Measurements from ENCODE around the gene MYO3B. TPM values are rescaled to one million over a fixed set of nuclear protein-coding genes. Genes with fewer than 3 reads are reported as not detected.

MYO3B gene
- total and polyA plus RNA-seq, 2 of the 8 experiments (the other 6 are each of a cell fraction or from before 2014, with no cell fraction given): 0.17 to 0.19 TPM

DNA sequence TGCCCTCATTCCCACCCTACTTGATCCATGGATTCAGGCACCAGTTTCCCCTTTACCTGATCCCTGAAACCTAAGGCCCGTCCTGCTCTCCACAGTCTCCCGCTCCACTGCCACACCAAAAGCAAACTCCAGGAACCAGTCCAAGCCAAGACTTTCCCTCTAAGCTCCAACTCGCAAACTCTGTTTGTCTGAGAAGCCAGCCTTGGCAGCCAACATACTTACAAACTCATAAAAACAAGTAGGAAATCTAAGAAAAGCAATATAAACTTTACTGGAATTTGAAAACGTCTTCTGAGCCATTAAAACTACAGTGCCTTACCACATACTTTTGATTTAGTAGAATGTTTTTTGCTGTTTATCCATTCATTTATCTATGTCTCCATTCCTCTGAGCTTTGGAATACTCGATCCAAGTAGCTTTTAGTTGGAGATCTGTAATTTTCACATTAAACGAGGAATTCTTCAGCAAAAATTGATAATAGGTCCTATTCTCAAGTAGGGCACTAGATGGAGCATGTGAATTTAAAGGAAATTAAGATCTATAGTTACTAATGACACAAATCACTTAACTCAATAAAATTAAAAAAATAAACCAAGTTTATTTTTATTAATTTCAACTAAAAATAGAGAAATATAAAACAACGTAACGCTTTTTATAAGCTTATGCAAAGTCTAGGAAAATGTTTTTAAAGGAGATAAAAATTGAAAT is 199.7 kb downstream of the MYO3B start:
- no peak overlapping the region for H3K23ac ChIP-seq (ENCODE audit: insufficient read length)
- H3K79me2 ChIP-seq (ENCODE audit: control insufficient read depth in 1 of 2, insufficient read depth in 2 of 2, low read length in 2 of 2): no peaks in the 10 kb centered on the region
- no peak overlapping the region for H3K4ac ChIP-seq (replicated peaks; ENCODE audit: insufficient read length, low read depth, low read length)
- H3K27me3 ChIP-seq (replicated peaks in 1 of 4; ENCODE audit: control insufficient read depth in 3 of 4, extremely low read depth in 1 of 4, insufficient read depth in 3 of 4, low read length in 3 of 4): no peaks in the 10 kb centered on the region; a peak in 2 of 7 replicates
- H3K79me1 ChIP-seq (ENCODE audit: low read depth, low read length): no peaks in the 10 kb centered on the region
- H2BK5ac ChIP-seq (ENCODE audit: low read depth, low read length): no peak overlapping the region
- no peak overlapping the region for H2BK15ac ChIP-seq (ENCODE audit: low read length)
- no peak overlapping the region for H3K56ac ChIP-seq (replicated peaks; ENCODE audit: insufficient read length, low read depth, low read length)
- H3K9me3 ChIP-seq (ENCODE audit: insufficient read depth in 2 of 2, low read depth in 1 of 2, low read length in 1 of 2): no peaks in the 10 kb centered on the region
- FAIRE-seq (no peak), DNase-seq (ENCODE audit: low read depth in 1 of 2, low spot score in 2 of 2) (no peak)
- H3K23me2 ChIP-seq (ENCODE audit: low read depth, low read length): no peaks in the 10 kb centered on the region
- no peaks in the 10 kb centered on the region for H4K20me1 ChIP-seq (replicated peaks in 1 of 2; ENCODE audit: control insufficient read depth in 1 of 2, insufficient read depth in 2 of 2, low read length in 2 of 2)
- 89% methylated on average over 8 of the region's 8 CpGs; no CpG with 5 or more reads in 1 of the 2 experiments for WGBS, 2 experiments (ENCODE audit: extremely low coverage in 1 of 2, insufficient coverage in 1 of 2, insufficient read length in 1 of 2, insufficient replicate concordance in 2 of 2, low coverage in 1 of 2, low lambda C conversion rate in 2 of 2, missing lambda C conversion rate in 1 of 2)
- POLR2A ChIA-PET (ENCODE audit: partially characterized antibody): interaction anchor here (0.6 kb wide), 1 partner anchor 25 kb away, joined by 3 read pairs; no protein-coding TSS in a partner anchor
- H3K27ac ChIP-seq (ENCODE audit: low read depth, low read length): no peak overlapping the region
- H2BK20ac ChIP-seq (ENCODE audit: low read length): no peak overlapping the region
- H3K9ac ChIP-seq (replicated peaks in 1 of 4; ENCODE audit: extremely low read depth in 1 of 4, low read depth in 3 of 4, low read length in 3 of 4): no peak overlapping the region
- CTCF ChIA-PET (ENCODE audit: partially characterized antibody): interaction anchor here (0.8 to 3.5 kb wide), 16 partner anchors 11 to 438 kb away, joined by 3 to 21 read pairs (median 4); partner anchors contain the start of gene GAD1
- no peak overlapping the region for H2BK120ac ChIP-seq (replicated peaks; ENCODE audit: low read depth, low read length)
- no peak overlapping the region for H2AK5ac ChIP-seq (ENCODE audit: low read depth, low read length)
- no peak overlapping the region for H3K4me3 ChIP-seq (ENCODE audit: extremely low read depth in 1 of 4, insufficient read depth in 2 of 4, low read depth in 3 of 4, low read length in 4 of 4)
- H4K5ac ChIP-seq (ENCODE audit: insufficient read length, low read depth, low read length): no peak overlapping the region
- no peak overlapping the region for H3K14ac ChIP-seq (ENCODE audit: insufficient read length)
- no peaks in the 10 kb centered on the region for H3K36me3 ChIP-seq (ENCODE audit: control insufficient read depth in 2 of 4, insufficient read depth in 4 of 4, low read length in 3 of 4)
- no peak overlapping the region for H4K8ac ChIP-seq (ENCODE audit: extremely low read depth, insufficient read depth, low read length)
- H3K4me2 ChIP-seq (ENCODE audit: insufficient read depth in 1 of 2, low read depth in 2 of 2, low read length in 2 of 2): no peak overlapping the region
- H2BK12ac ChIP-seq (ENCODE audit: low read depth, low read length): no peak overlapping the region
- 0 out of 7 replicates have a peak, but pooled peaks cover 0 to 2% (median 0%) of the 10 kb centered on the region in 4 experiments for H3K4me1 ChIP-seq (replicated peaks in 1 of 4; ENCODE audit: control insufficient read depth in 3 of 4, insufficient read depth in 4 of 4, low read length in 3 of 4)
- H3K18ac ChIP-seq (ENCODE audit: extremely low read depth, low read length): no peak overlapping the region
- H4K91ac ChIP-seq (replicated peaks; ENCODE audit: insufficient read length, low read length): peak overlapping the region; percentile 76
- H2AFZ ChIP-seq (ENCODE audit: low read length): no peak overlapping the region
- TF ChIP-seq RAD21 (IDR thresholded peaks at IDR 0.05 in 1 of 2, conservative IDR thresholded peaks at IDR 0.05 in 1 of 2; ENCODE audit: low read depth in 2 of 2, low read length in 2 of 2) (no peak), SIRT6 (IDR thresholded peaks at IDR 0.05; ENCODE audit: low read length) (no peak), HDAC2 (IDR thresholded peaks at IDR 0.05; ENCODE audit: borderline replicate concordance in 1 of 2, low read depth in 2 of 2, low read length in 2 of 2) (no peak), RFX5 (IDR thresholded peaks at IDR 0.05; ENCODE audit: borderline replicate concordance, low read depth, low read length) (no peak), CBX5 (IDR thresholded peaks at IDR 0.05; ENCODE audit: low read depth, low read length) (no peak), NANOG (IDR thresholded peaks at IDR 0.05; ENCODE audit: insufficient read depth, low read depth, low read length, poor library complexity, severe bottlenecking) (no peak), TAF1 (IDR thresholded peaks at IDR 0.05; ENCODE audit: low read depth, low read length) (no peak), NRF1 (IDR thresholded peaks at IDR 0.05; ENCODE audit: low read depth, low read length) (no peak), RXRA (IDR thresholded peaks at IDR 0.05; ENCODE audit: insufficient read depth, low read depth, low read length) (no peak)
- TF ChIP-seq, protein P1, sequence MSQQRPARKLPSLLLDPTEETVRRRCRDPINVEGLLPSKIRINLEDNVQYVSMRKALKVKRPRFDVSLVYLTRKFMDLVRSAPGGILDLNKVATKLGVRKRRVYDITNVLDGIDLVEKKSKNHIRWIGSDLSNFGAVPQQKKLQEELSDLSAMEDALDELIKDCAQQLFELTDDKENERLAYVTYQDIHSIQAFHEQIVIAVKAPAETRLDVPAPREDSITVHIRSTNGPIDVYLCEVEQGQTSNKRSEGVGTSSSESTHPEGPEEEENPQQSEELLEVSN (IDR thresholded peaks at IDR 0.05): no peak
- TF ChIP-seq, protein P2, sequence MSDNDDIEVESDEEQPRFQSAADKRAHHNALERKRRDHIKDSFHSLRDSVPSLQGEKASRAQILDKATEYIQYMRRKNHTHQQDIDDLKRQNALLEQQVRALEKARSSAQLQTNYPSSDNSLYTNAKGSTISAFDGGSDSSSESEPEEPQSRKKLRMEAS (IDR thresholded peaks at IDR 0.05): no peak
